NCI-H146 (cell line): ENCODE results near the gene TBC1D10A.

Experiments used
- DNase-seq: peaks from one replicate; lab custom pipeline; 2025; lab: John Stamatoyannopoulos, UW

The TBC1D10A gene

DNA sequence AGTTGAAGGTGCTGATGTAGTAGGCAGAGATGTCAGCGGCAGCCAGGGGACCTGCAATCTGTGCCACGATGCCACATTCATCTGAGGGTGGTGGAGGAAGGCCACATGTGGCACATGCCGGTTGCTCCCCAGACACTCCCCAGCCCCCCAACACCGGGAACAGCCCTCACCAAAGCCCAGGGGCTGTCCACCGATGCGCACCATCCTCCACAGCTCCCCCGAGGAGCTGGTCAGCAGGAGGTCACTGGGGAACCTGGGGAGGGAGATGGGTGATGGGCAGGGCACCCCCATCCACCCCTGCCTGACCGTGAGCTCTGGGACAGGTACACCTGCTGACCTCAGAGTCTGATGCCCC lies 40.9 kb downstream of the TBC1D10A start:
- DNase-seq, result no peak

DNA sequence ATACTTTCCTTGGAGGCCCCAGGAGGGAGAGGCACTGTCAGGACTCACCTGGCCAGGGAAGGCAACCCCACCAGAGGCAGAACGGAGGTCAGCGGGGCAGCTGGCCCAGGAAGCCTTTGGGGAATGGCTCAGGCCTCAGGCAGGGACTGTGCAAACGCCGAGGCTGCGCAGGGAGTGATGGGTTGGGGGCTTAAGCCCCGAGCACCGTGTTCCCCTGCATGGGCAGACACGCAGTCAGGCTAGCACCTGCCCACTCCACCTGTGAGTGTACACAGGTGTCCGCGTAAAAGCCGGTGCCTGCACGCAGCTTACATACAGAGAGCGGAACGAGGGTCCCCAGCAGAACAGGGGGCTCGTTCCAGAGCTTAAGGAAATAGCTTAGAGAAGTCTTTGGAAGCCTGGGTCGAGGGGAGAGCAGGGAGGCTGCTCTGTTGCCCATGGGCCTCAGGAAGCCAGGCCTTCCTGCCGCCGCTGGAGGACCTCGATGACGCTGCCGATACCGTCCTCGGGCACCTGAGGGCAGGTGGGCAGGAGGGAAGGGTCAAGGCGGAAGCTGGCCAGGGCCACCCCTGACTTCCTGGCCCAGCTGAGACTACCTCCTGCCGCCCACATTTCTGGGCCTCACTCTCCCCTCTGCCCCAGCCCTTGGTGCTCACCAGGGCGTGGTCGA lies 41.4 kb downstream of the TBC1D10A start:
- DNase-seq, result no peak

DNA sequence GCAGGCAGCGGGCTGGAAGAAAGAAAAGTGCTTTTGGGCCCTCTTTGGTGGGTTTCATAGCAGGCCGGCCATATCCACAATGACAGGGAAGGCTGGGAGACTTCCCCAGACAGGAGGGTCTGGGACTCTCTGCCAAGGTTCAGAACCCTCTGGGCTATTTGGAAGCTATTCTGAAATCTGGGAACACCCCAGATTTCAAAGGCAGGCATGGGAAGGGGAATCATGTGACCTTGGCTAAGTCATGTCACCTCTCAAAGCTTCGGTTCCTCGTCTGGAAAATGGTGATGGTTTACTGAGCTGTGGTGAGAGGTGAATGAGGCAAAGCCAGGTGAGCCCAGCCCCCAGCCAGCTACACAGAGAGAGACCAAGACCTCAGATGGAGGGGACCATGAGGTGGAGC lies 42.1 kb downstream of the TBC1D10A start:
- no peak for DNase-seq

GRCh38 chr22:30284172-30284571 lies 42.6 kb downstream of the TBC1D10A start:
- no peak for DNase-seq

DNA sequence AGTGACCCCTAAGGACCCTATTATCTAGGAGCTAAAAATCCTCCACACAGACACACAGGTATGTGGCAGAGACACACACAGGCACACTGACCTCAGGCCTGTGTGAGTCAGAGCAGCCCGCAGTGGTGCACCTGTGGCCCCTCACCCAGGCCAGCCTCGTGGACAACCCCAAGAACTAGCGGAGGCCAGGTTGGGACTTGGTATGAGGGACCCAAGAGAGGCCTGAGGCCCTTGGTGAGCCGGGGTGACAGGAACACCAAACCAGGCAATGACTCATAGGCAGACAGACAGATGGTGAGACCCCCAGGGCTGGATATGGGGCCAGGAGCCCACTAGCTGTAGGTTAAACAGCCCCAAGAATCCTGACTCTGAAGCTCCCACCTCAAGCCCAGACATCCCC lies 43.4 kb downstream of the TBC1D10A start:
- DNase-seq, result no peak

- no peak for DNase-seq
Measured at GRCh38 chr22:30282616-30283046, 44.1 kb downstream of the TBC1D10A start.

- no peak for DNase-seq
Measured at GRCh38 chr22:30280505-30280904, 46.2 kb downstream of the TBC1D10A start.

- no peak for DNase-seq
Measured at GRCh38 chr22:30279932-30280331, 46.8 kb downstream of the TBC1D10A start.

GRCh38 chr22:30279046-30279788 lies 47.5 kb downstream of the TBC1D10A start:
- DNase-seq, result no peak

- no peak for DNase-seq
Measured at GRCh38 chr22:30277547-30278344, 49.0 kb downstream of the TBC1D10A start.

- DNase-seq, result no peak
Measured at GRCh38 chr22:30276039-30276438, 50.7 kb downstream of the TBC1D10A start.

- DNase-seq, result no peak
Measured at GRCh38 chr22:30275625-30276024, 51.1 kb downstream of the TBC1D10A start.

GRCh38 chr22:30274437-30274812 lies 52.3 kb downstream of the TBC1D10A start:
- DNase-seq, result no peak

- DNase-seq, result no peak
Measured at GRCh38 chr22:30273711-30274436, 52.9 kb downstream of the TBC1D10A start.

- DNase-seq, result no peak
Measured at GRCh38 chr22:30272781-30273601, 53.8 kb downstream of the TBC1D10A start.

DNA sequence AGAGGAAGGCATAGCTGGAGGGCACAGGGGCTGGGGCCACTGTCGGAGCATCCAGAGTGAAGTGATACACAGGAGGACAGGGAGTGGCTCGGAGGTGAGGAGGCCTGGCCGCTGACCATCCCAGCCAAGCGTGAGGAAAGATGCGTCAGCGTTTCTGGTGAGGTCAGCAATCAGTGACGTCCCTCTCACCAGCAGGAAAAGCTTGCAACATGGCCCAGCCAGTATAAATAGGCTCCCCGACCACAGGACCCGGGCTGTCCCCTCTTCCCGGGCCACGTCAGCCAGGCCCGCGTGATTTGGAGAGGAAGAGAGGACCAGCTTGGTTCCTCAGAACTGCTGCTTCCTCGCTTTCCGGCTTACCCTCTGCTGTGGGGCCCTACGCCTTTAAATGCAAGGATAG lies 55.9 kb downstream of the TBC1D10A start:
- no peak for DNase-seq

DNA sequence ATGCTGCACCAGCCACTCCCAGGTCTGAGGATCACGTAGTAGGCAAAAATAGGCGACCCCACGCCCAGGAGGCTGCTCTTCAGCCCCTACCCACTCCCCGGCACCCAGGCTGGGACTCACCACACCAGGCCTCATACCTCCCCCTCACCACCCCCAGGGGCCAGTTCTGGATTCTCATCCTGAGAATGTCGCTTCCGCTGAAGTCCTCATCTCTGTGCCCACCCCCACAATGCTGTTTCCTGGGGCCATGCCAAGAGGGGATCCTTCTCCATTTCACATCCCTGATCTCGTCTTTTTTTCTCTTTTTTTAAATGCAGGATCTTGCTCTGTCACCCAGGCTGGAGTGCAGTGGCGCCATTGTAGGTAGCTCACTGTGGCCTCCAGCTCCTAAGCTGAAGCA lies 58.4 kb downstream of the TBC1D10A start:
- no peak for DNase-seq

- DNase-seq, result no peak
Measured at GRCh38 chr22:30267382-30268302, 59.1 kb downstream of the TBC1D10A start.

DNA sequence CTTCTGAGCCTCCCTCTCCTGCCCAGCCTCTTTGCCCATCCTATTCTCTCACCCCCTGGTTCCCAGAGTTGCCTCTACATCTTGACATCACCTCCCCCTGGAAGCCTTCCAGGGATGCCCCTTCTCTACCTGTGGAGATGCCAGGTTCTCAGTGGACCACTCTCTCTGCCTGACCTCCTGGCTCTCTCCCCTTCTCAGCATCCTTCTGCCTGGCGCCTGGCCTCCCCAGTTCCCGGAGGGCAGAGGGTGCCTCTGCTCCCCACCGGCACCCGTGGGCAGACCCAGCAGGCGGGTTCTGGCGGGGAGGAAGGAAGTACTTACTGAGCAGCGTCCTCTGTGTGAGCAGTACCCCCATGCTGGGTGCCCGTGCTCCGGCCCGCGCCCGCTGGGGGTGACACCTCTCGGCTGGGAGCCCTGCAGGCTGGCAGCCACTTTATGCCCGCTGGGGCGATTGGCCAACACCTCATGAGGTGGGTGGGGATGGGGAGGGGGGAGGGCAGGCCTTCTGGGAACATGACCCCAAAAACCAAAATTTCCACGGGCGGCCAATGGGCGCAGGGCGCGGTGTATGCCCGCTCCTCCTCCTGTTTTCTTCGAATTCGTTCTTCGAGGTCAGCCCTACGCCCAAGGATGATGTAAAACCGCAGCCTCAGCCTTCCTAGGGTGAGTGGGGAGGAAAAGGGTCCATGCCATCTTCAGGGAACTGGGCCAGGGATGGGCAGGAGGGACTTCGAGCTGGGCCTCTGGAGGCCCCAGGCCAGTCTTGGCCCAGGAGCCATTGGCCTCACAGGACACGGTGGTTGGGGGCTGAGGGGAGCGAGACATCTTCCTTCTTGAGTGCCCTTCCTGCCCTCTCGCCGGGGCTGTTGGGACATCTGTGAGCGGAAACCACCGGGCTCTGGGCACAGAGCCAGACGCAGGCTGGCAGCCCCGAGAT lies 60.0 kb downstream of the TBC1D10A start, which contains the start of gene OSM:
Gene OSM, minus strand, starts transcription at position 407 of the 937 bp plus-strand sequence. Its CDS starts 52 bp downstream, at position 355.
- DNase-seq, result no peak
